Endothelial cell of umbilical vein (primary cell): ENCODE results near the gene NQO1. TPM values are rescaled to one million over a fixed set of nuclear protein-coding genes. Genes with fewer than 3 reads are reported as not detected.

Source experiments
- BruUV-seq: library from RNA; stranded (reverse); fragments of 400-500 nt; replicated peaks from 2 replicates; lab custom pipeline; 2021; lab: Mats Ljungman, UMichigan
- CTCF ChIA-PET: fragments of 300-600, 350-600 bp; sonication (Branson Sonifier 250); formaldehyde crosslinking; loops from one replicate; lab custom pipeline; 2021; ENCODE audit warnings: antibody characterized with exemption, inconsistent platforms; lab: Charles Lee
- POLR2A ChIA-PET: fragments of 300-600, 350-600 bp; sonication (Branson Sonifier 250); formaldehyde crosslinking; loops from one replicate; lab custom pipeline; 2021; ENCODE audit warnings: antibody characterized with exemption, inconsistent platforms; lab: Charles Lee
- DNase-seq: peaks from one replicate; pipeline ENCODE4 v3.0.0-alpha.2; 2011; ENCODE audit warnings: low read depth, low spot score
- FAIRE-seq: peaks from 2 replicates; lab custom pipeline; 2011; peaks lifted over from hg19 to GRCh38; lab: Jason Lieb, UNC
- H2AFZ ChIP-seq: 2 replicates; pipeline ENCODE4 v1.6.0; 2012; ENCODE audit warnings: low read depth, low read length, control low read depth, inconsistent platforms
- H3K27ac ChIP-seq: 2 replicates; pipeline ENCODE4 v1.5.1; 2011; ENCODE audit warnings: low read depth, mild to moderate bottlenecking, control low read depth, low read length, moderate library complexity; ENCODE audit not compliant: insufficient read depth
- H3K27me3 ChIP-seq, 2 experiments: 2 replicates each; pipeline versions ENCODE4 v1.6.0 to v1.6.1; 2011; ENCODE audit warnings: low read length in 2 of 2, mixed read lengths in 1 of 2; ENCODE audit not compliant: control insufficient read depth in 2 of 2, insufficient read depth in 2 of 2
- H3K36me3 ChIP-seq, 2 experiments: 2 replicates in 1 of 2; 3 replicates in 1 of 2; pipeline ENCODE4 v1.5.1; 2011; ENCODE audit warnings: low read length in 2 of 2, mild to moderate bottlenecking in 1 of 2, moderate library complexity in 1 of 2; ENCODE audit not compliant: control insufficient read depth in 2 of 2, insufficient read depth in 2 of 2; ENCODE audit errors: extremely low read depth in 1 of 2
- H3K4me1 ChIP-seq: 3 replicates; pipeline ENCODE4 v1.5.1; 2011; ENCODE audit warnings: mild to moderate bottlenecking, low read length; ENCODE audit not compliant: control insufficient read depth, insufficient read depth; ENCODE audit errors: extremely low read depth
- H3K4me2 ChIP-seq: 2 replicates; pipeline ENCODE4 v1.6.1; 2011; ENCODE audit warnings: low read length, control low read depth, mixed read lengths; ENCODE audit not compliant: insufficient read depth
- H3K4me3 ChIP-seq, 3 experiments: fragments of 200-600 bp in 1 of 3; sonication (generic), shearing (Covaris generic) in 1 of 3; replicated peaks in 1 of 3; 2 replicates each; pipeline ENCODE4 v1.5.1; 2011 to 2016; ENCODE audit warnings: control low read depth in 3 of 3, low read length in 3 of 3, mild to moderate bottlenecking in 2 of 3, inconsistent platforms in 1 of 3, low read depth in 1 of 3, moderate library complexity in 1 of 3; ENCODE audit not compliant: insufficient read depth in 1 of 3
- H3K79me2 ChIP-seq: 2 replicates; pipeline ENCODE4 v1.6.0; 2012; ENCODE audit warnings: low read length, inconsistent platforms; ENCODE audit not compliant: control insufficient read depth, insufficient read depth
- H3K9ac ChIP-seq: replicated peaks from 2 replicates; pipeline ENCODE3; 2011; ENCODE audit warnings: low read length, control low read depth; ENCODE audit not compliant: insufficient read depth; ENCODE audit errors: extremely low read depth
- H3K9me1 ChIP-seq: replicated peaks from 3 replicates; pipeline ENCODE4 v1.6.0; 2011; ENCODE audit warnings: mild to moderate bottlenecking, low read length; ENCODE audit not compliant: control insufficient read depth, insufficient read depth; ENCODE audit errors: extremely low read depth
- H3K9me3 ChIP-seq: replicated peaks from 2 replicates; pipeline ENCODE4 v1.5.1; 2012; ENCODE audit warnings: low read length, inconsistent platforms; ENCODE audit not compliant: control insufficient read depth, insufficient read depth
- H4K20me1 ChIP-seq: replicated peaks from 2 replicates; pipeline ENCODE3; 2011; ENCODE audit warnings: mild to moderate bottlenecking, low read length; ENCODE audit not compliant: control insufficient read depth, insufficient read depth; ENCODE audit errors: extremely low read depth
- CTCF ChIP-seq, 2 donors: IDR thresholded peaks; 1 replicate in 1 of 2; 2 replicates in 1 of 2; pipeline ENCODE4 v1.5.1; 2011; ENCODE audit warnings: low read length in 2 of 2, mild to moderate bottlenecking in 2 of 2, moderate library complexity in 2 of 2, control low read depth in 1 of 2, inconsistent platforms in 1 of 2, low read depth in 1 of 2; ENCODE audit not compliant: insufficient read depth in 1 of 2; ENCODE audit errors: extremely low read depth in 1 of 2
- EZH2 ChIP-seq: IDR thresholded peaks from 2 replicates; pipeline ENCODE4 v1.6.1; 2012; ENCODE audit warnings: borderline replicate concordance, low read depth, mild to moderate bottlenecking, moderate library complexity, low read length, inconsistent platforms; ENCODE audit not compliant: severe bottlenecking
- FOS ChIP-seq: IDR thresholded peaks from 2 replicates; pipeline ENCODE4 v1.6.1; 2011; ENCODE audit warnings: mild to moderate bottlenecking, low read length, moderate library complexity, borderline replicate concordance; ENCODE audit not compliant: insufficient read depth
- GATA2 ChIP-seq: IDR thresholded peaks from 2 replicates; pipeline ENCODE4 v1.7.0; 2011; ENCODE audit warnings: low read depth, mild to moderate bottlenecking, moderate library complexity, mixed read lengths, low read length; ENCODE audit not compliant: insufficient read length, insufficient read depth
- JUN ChIP-seq: IDR thresholded peaks from 2 replicates; pipeline ENCODE4 v1.6.1; 2011; ENCODE audit warnings: borderline replicate concordance, low read depth; ENCODE audit not compliant: insufficient read length, insufficient read depth
- MAX ChIP-seq: IDR thresholded peaks from 2 replicates; pipeline ENCODE4 v1.6.1; 2011; ENCODE audit not compliant: insufficient read depth, insufficient read length
- MYC ChIP-seq: IDR thresholded peaks from one replicate; pipeline ENCODE4 v1.6.1; 2011; ENCODE audit warnings: mild to moderate bottlenecking, low read depth, low read length
- POLR2A ChIP-seq: IDR thresholded peaks from 2 replicates; pipeline ENCODE4 v1.6.1; 2012; ENCODE audit warnings: low read depth, mild to moderate bottlenecking, control low read depth, low read length
- POLR2AphosphoS5 ChIP-seq: IDR thresholded peaks from 2 replicates; pipeline ENCODE4 v1.6.1; 2012; ENCODE audit warnings: low read depth, mild to moderate bottlenecking, control low read depth, low read length, moderate library complexity; ENCODE audit not compliant: insufficient read depth
- dilution Hi-C: fragments of 300-500 bp; cut with MboI; formaldehyde crosslinking; loops from one replicate; pipeline ENCODE4 v1.15.0; 2019; ENCODE audit warnings: low sequenced_read_pairs; ENCODE audit not compliant: extremely low pct_ligation_motif_present
- intact Hi-C: fragments of 100-400 bp; cut with micrococcal nuclease; formaldehyde crosslinking; loops from one replicate; pipeline ENCODE4 v1.10.0; 2022
- polyA plus RNA-seq, 4 experiments: library from polyadenylated mRNA; depleted of rRNA in 3 of 4; stranded (reverse) in 3 of 4; unstranded in 1 of 4; fragments of >200 nt; gene quantifications; 2 replicates each; pipeline versions ENCODE4 v1.2.1 to v1.2.3, GENCODE V29; 2011 to 2012; ENCODE audit warnings: missing spikeins in 1 of 4
- total RNA-seq: library from RNA; stranded (reverse); gene quantifications from 2 replicates; pipeline ENCODE4 v1.2.3, GENCODE V29; 2021

NQO1 gene
- total and polyA plus RNA-seq, 2 donors (not counting 3 experiments of a cell fraction or from before 2014, with no cell fraction given), result 257 to 345 TPM

GRCh38 chr16:69744363-69745231 is 18.2 kb upstream of the NQO1 start:
- ChIA-PET CTCF (interaction anchor here (1.4 kb wide), 1 partner anchor 10 kb away, joined by 8 read pairs; the partner anchor contains the start of gene NOB1), POLR2A (no interaction called here)
- no peak for FAIRE-seq

More at GRCh38 chr16:69744363-69745231, 18.2 kb upstream of the NQO1 start:
- intact Hi-C loops, result no loop called here
- peaks cover 29 to 38% of the 10 kb centered on the region in 2 experiments for H3K36me3 ChIP-seq
- H3K9me1 ChIP-seq, result no peaks in the 10 kb centered on the region
- no peak overlapping the region for H3K27ac ChIP-seq
- peaks cover 7% of the 10 kb centered on the region for H3K4me1 ChIP-seq
- H3K4me2 ChIP-seq, result no peak overlapping the region
- H4K20me1 ChIP-seq, result no peaks in the 10 kb centered on the region
- peaks cover 10% of the 10 kb centered on the region for H3K79me2 ChIP-seq
- no peak overlapping the region for H2AFZ ChIP-seq
- no peak overlapping the region for H3K4me3 ChIP-seq
- no peaks in the 10 kb centered on the region for H3K9me3 ChIP-seq
- no peaks in the 10 kb centered on the region for H3K27me3 ChIP-seq
- TF ChIP-seq MYC (no peak), CTCF (IDR thresholded peaks at IDR 0.05; ENCODE audit: extremely low read depth in 1 of 2, insufficient read depth in 1 of 2, low read depth in 1 of 2, low read length in 2 of 2) (no peak), JUN (no peak), GATA2 (no peak), POLR2AphosphoS5 (no peak), FOS (no peak), EZH2 (no peak), POLR2A (no peak), MAX (no peak)
- no TSS peak for BruUV-seq
- no peak overlapping the region for H3K9ac ChIP-seq
- no peak for DNase-seq
- dilution Hi-C loops, result no loop called here
